Suprapubic skin (tissue), 4 donors: ENCODE measurements around the gene NPAS3. TPM values are rescaled to one million over a fixed set of nuclear protein-coding genes. Genes with fewer than 3 reads are reported as not detected.

Experiments used
- DNase-seq, 2 donors: peaks; one replicate each; pipeline ENCODE4 v3.0.0-alpha.2; 2019; ENCODE audit warnings: low spot score in 2 of 2
- H3K27ac ChIP-seq: fragments of 200-600 bp; sonication (generic); one replicate; pipeline ENCODE4 v1.5.1; 2019
- H3K27me3 ChIP-seq: fragments of 200-600 bp; sonication (generic); one replicate; pipeline ENCODE4 v1.5.1; 2019
- H3K36me3 ChIP-seq: fragments of 200-600 bp; sonication (generic); one replicate; pipeline ENCODE4 v1.5.1; 2019
- H3K4me1 ChIP-seq: fragments of 200-600 bp; sonication (generic); one replicate; pipeline ENCODE4 v1.5.1; 2019
- H3K4me3 ChIP-seq: fragments of 200-600 bp; sonication (generic); one replicate; pipeline ENCODE4 v1.5.1; 2019; ENCODE audit warnings: mild to moderate bottlenecking
- H3K9me3 ChIP-seq: fragments of 200-600 bp; sonication (generic); one replicate; pipeline ENCODE4 v1.5.1; 2019
- EP300 ChIP-seq: sonication (generic); formaldehyde crosslinking; IDR thresholded peaks from one replicate; pipeline ENCODE4 v1.6.1; 2017; ENCODE audit warnings: antibody characterized with exemption
- POLR2A ChIP-seq, 2 donors: fragments of 450-650 bp; IDR thresholded peaks; one replicate each; pipeline ENCODE4 v1.6.1; 2017; ENCODE audit warnings: antibody characterized with exemption in 2 of 2, mild to moderate bottlenecking in 2 of 2, moderate library complexity in 2 of 2
- POLR2AphosphoS5 ChIP-seq, 3 donors: sonication (generic); formaldehyde crosslinking; IDR thresholded peaks; one replicate each; pipeline ENCODE4 v1.6.1; 2017; ENCODE audit warnings: antibody characterized with exemption in 3 of 3
- WGBS: methylation state at CpG from one replicate; pipeline ENCODE4 v1.1.5; 2018; 5-methylcytosine and 5-hydroxymethylcytosine counted together
- total RNA-seq, 4 donors: library from RNA; depleted of rRNA; stranded (reverse); fragments of >200 nt; gene quantifications; one replicate each; pipeline ENCODE4 v1.1.0, GENCODE V29; 2016
- TF ChIP-seq, protein P1 (sequence below), 2 donors: fragments of 200-600 bp in 1 of 2; fragments of 450-650 bp in 1 of 2; sonication (generic) in 1 of 2; IDR thresholded peaks; one replicate each; pipeline ENCODE4 v1.5.1; 2016 to 2019; ENCODE audit warnings: antibody characterized with exemption in 2 of 2, mild to moderate bottlenecking in 1 of 2, moderate library complexity in 1 of 2

The NPAS3 gene
- total RNA-seq, 4 donors from 2014 or later: 0.17 to 0.45 (median 0.29) TPM; not detected in 1

DNA sequence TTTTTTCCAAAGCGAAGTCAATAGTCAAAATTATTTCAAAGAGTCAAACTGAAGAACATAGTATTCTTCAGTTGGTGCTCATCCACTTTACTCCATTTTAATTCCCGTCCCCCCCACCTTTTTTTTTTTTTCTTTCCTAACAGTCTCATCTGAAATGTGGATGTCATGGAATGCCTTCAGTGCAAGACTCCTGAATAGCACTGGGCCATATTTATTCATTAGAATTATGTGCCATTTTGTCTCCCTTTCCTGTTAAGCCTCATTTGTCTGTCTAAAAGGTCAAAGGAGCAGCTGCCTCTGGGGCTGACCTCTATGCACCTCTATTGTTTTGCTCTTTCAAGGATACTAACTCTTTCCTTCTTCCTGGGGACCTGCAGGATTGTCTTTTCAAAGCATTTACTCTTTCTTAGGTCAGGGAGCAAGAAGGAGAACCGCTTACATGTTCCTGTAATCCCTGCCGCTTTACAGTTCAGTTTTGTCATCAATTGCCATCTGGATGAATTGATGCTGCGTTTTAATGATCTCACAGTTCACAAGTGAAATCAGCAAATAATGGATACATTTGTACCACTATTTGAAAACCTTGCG is 310.6 kb downstream of the NPAS3 start:
- TF ChIP-seq POLR2A (IDR thresholded peaks at IDR 0.05) (no peak), EP300 (no peak), POLR2AphosphoS5 (IDR thresholded peaks at IDR 0.05) (no peak)
- TF ChIP-seq, protein P1, sequence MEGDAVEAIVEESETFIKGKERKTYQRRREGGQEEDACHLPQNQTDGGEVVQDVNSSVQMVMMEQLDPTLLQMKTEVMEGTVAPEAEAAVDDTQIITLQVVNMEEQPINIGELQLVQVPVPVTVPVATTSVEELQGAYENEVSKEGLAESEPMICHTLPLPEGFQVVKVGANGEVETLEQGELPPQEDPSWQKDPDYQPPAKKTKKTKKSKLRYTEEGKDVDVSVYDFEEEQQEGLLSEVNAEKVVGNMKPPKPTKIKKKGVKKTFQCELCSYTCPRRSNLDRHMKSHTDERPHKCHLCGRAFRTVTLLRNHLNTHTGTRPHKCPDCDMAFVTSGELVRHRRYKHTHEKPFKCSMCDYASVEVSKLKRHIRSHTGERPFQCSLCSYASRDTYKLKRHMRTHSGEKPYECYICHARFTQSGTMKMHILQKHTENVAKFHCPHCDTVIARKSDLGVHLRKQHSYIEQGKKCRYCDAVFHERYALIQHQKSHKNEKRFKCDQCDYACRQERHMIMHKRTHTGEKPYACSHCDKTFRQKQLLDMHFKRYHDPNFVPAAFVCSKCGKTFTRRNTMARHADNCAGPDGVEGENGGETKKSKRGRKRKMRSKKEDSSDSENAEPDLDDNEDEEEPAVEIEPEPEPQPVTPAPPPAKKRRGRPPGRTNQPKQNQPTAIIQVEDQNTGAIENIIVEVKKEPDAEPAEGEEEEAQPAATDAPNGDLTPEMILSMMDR (IDR thresholded peaks at IDR 0.05): no peak
- H3K27me3 ChIP-seq: no peaks in the 10 kb centered on the region
- no peak overlapping the region for H3K27ac ChIP-seq
- H3K9me3 ChIP-seq: no peaks in the 10 kb centered on the region
- no peak for DNase-seq
- WGBS: 90% methylated on average over 6 of the region's 6 CpGs
- H3K4me3 ChIP-seq: no peak overlapping the region
- H3K4me1 ChIP-seq: no peaks in the 10 kb centered on the region
- no peaks in the 10 kb centered on the region for H3K36me3 ChIP-seq

DNA sequence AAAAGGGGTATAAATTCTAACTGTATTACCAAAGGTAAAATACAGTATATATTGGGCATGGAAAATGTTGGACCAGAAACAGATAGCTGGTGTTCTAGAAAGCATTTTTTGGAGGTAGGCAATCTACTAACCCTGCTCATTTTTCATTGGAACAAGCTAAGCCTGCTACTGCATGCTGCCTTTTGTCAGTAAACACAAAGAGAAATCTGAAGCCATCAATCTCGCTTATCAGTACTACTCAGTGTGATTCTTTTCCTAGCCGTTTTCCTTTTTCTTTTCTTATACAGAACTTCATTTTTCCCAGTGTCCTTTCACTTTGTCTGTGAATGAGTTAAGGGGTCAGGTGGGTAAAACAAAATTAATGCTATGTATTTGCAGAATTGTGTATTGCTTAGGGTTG is 312.3 kb downstream of the NPAS3 start:
- DNase-seq: no peak
- no peaks in the 10 kb centered on the region for H3K9me3 ChIP-seq
- no peaks in the 10 kb centered on the region for H3K36me3 ChIP-seq
- no peak overlapping the region for H3K4me3 ChIP-seq
- WGBS: 75% methylated on average over 2 of the region's 2 CpGs
- no peaks in the 10 kb centered on the region for H3K27me3 ChIP-seq
- no peak overlapping the region for H3K27ac ChIP-seq
- H3K4me1 ChIP-seq: no peaks in the 10 kb centered on the region
- TF ChIP-seq, protein P1 (IDR thresholded peaks at IDR 0.05): no peak
- TF ChIP-seq POLR2A (IDR thresholded peaks at IDR 0.05): no peak
- no peak for TF ChIP-seq EP300
- TF ChIP-seq POLR2AphosphoS5 (IDR thresholded peaks at IDR 0.05): no peak

DNA sequence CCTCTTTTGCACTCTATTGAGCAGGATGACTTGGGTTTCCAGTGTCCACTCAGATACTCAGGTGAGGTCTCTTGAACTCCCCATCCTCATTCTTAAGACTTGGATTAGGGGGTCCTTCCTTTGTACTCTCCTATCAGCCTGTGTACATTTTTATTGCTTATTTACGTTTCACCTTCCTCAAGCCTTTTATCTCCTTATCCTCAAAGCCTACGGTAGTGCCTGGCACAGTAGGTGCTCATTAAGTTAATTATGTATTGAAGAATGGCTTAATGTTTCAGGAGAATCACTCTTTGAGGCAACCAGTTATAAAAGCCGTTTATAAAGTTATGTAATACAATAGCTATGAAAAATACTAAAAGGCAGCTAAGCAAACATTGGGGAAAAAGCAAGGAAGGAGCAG is 315.7 kb downstream of the NPAS3 start:
- Histone ChIP-seq H3K36me3 (no peaks in the 10 kb centered on the region), H3K4me1 (no peaks in the 10 kb centered on the region), H3K4me3 (no peak overlapping the region), H3K9me3 (no peaks in the 10 kb centered on the region), H3K27me3 (no peaks in the 10 kb centered on the region), H3K27ac (no peak overlapping the region)
- WGBS: 60% methylated on average over 3 of the region's 3 CpGs
- no peak for TF ChIP-seq POLR2A (IDR thresholded peaks at IDR 0.05)
- TF ChIP-seq, protein P1 (IDR thresholded peaks at IDR 0.05): no peak
- DNase-seq: no peak

DNA sequence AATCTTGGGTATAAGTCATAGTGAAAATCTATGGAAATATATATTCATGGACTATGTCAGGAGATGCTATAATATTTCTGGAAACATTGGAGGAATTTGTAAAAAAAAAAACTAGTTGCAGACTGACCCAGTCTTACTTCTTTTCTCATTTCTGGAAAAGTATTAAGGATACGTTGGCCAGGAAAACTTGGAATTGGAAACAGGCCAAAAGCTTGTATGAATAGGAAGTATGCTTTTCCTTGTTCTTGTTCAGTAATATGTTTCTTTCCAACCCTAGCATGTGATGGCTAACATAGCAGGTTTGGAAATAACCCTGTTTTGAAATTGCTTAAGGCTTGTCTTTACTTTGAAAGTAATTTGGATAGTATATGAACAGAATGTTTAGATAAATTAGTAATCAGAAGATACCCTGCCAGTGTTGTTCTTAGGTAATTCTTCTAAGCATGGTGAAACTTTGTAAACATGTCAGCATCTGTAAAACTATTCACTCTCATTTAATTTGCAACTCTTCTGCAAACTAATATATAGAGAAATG is 316.2 kb downstream of the NPAS3 start:
- Histone ChIP-seq H3K27ac (no peak overlapping the region), H3K4me1 (no peaks in the 10 kb centered on the region), H3K27me3 (no peaks in the 10 kb centered on the region), H3K4me3 (no peak overlapping the region), H3K36me3 (no peaks in the 10 kb centered on the region), H3K9me3 (no peaks in the 10 kb centered on the region)
- TF ChIP-seq EP300: no peak
- TF ChIP-seq, protein P1 (IDR thresholded peaks at IDR 0.05): no peak
- WGBS: 6% methylated on average over 1 of the region's 1 CpG
- no peak for DNase-seq

DNA sequence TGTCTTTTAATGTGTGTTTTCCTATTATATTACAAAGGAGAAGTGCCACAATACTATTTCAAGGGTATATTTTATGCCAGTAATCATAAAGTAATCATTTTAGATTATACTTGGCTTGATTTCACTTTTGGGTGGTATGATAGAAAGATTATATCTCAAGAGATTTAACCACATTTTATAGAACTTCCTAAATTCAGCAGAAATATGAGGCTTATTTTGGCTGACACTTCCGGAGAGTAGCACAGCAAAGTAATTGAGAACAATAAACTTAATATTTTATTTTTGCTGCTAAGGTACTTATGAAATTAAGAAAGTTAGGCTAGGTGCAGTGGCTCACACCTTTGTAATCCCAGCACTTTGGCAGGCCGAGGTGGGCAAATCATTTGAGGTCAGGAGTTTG is 319.1 kb downstream of the NPAS3 start:
- no peak for DNase-seq
- TF ChIP-seq, protein P1 (IDR thresholded peaks at IDR 0.05): no peak
- TF ChIP-seq EP300 (no peak), POLR2A (IDR thresholded peaks at IDR 0.05) (no peak), POLR2AphosphoS5 (IDR thresholded peaks at IDR 0.05) (no peak)
- Histone ChIP-seq H3K4me3 (no peak overlapping the region), H3K4me1 (no peaks in the 10 kb centered on the region), H3K36me3 (no peaks in the 10 kb centered on the region), H3K27ac (no peak overlapping the region), H3K27me3 (no peaks in the 10 kb centered on the region), H3K9me3 (no peaks in the 10 kb centered on the region)
- WGBS: 75% methylated on average over 2 of the region's 2 CpGs
